Esophagus mucosa (tissue), 1 donor: ENCODE measurements around the gene MAN2B2. TPM values are rescaled to one million over a fixed set of nuclear protein-coding genes. Genes with fewer than 3 reads are reported as not detected.
"Not testable (repeated sequence)": the region's sequence is repeated elsewhere in the genome, so short reads cannot be mapped to it uniquely, and the experiment has no call there.

Source experiments
- ATAC-seq: fragments of 200-7000 bp; cut with Tn5 transposase; one replicate; pipeline ENCODE4 v1.9.1; 2020
- total RNA-seq: library from RNA; stranded (reverse); gene quantifications from one replicate; pipeline ENCODE4 v1.2.4, GENCODE V29; 2023
- donor health status: DM: yes; HTN: yes; CAD: no.

The MAN2B2 gene
- total RNA-seq, 1 donor from 2014 or later: 11.0 TPM

GRCh38 chr4:6644792-6645530 is 70.0 kb downstream of the MAN2B2 start:
- no peak for ATAC-seq

- no peak for ATAC-seq
Measured at GRCh38 chr4:6647169-6647568, 72.2 kb downstream of the MAN2B2 start.

- ATAC-seq: no peak
Measured at GRCh38 chr4:6647582-6648230, 72.7 kb downstream of the MAN2B2 start.

- ATAC-seq: no peak
Measured at GRCh38 chr4:6649216-6649615, 74.2 kb downstream of the MAN2B2 start.

GRCh38 chr4:6654211-6654610 is 79.2 kb downstream of the MAN2B2 start:
- ATAC-seq: not testable (repeated sequence)

GRCh38 chr4:6655291-6655690 is 80.3 kb downstream of the MAN2B2 start:
- not testable (repeated sequence) for ATAC-seq

GRCh38 chr4:6655924-6656323 is 80.9 kb downstream of the MAN2B2 start:
- ATAC-seq: no peak

- ATAC-seq: no peak
Measured at GRCh38 chr4:6657242-6658208, 82.5 kb downstream of the MAN2B2 start.

GRCh38 chr4:6658209-6658595 is 83.2 kb downstream of the MAN2B2 start:
- no peak for ATAC-seq

GRCh38 chr4:6658597-6659075 is 83.6 kb downstream of the MAN2B2 start:
- ATAC-seq: peak; percentile 64

- ATAC-seq: no peak
Measured at GRCh38 chr4:6659897-6660296, 84.9 kb downstream of the MAN2B2 start.

- no peak for ATAC-seq
Measured at GRCh38 chr4:6660430-6660829, 85.4 kb downstream of the MAN2B2 start.

GRCh38 chr4:6662591-6662990 is 87.6 kb downstream of the MAN2B2 start:
- no peak for ATAC-seq

GRCh38 chr4:6663596-6664393 is 88.8 kb downstream of the MAN2B2 start:
- no peak for ATAC-seq

GRCh38 chr4:6665320-6665654 is 90.3 kb downstream of the MAN2B2 start:
- no peak for ATAC-seq

GRCh38 chr4:6668391-6668790 is 93.4 kb downstream of the MAN2B2 start:
- peak; percentile 86 for ATAC-seq

- no peak for ATAC-seq
Measured at GRCh38 chr4:6671648-6672047, 96.7 kb downstream of the MAN2B2 start.

GRCh38 chr4:6672131-6672530 is 97.1 kb downstream of the MAN2B2 start:
- no peak for ATAC-seq

- ATAC-seq: not testable (repeated sequence)
Measured at GRCh38 chr4:6672541-6673190, 97.7 kb downstream of the MAN2B2 start.
